T-helper 1 cell (primary cell): ENCODE measurements around the gene AHRR.
"Not testable (repeated sequence)": the region's sequence is repeated elsewhere in the genome, so short reads cannot be mapped to it uniquely, and the experiment has no call there.

Experiments used
- DNase-seq, 5 donors: peaks; one replicate each; pipeline ENCODE4 v3.0.0-alpha.2; 2012 to 2020

Gene AHRR

DNA sequence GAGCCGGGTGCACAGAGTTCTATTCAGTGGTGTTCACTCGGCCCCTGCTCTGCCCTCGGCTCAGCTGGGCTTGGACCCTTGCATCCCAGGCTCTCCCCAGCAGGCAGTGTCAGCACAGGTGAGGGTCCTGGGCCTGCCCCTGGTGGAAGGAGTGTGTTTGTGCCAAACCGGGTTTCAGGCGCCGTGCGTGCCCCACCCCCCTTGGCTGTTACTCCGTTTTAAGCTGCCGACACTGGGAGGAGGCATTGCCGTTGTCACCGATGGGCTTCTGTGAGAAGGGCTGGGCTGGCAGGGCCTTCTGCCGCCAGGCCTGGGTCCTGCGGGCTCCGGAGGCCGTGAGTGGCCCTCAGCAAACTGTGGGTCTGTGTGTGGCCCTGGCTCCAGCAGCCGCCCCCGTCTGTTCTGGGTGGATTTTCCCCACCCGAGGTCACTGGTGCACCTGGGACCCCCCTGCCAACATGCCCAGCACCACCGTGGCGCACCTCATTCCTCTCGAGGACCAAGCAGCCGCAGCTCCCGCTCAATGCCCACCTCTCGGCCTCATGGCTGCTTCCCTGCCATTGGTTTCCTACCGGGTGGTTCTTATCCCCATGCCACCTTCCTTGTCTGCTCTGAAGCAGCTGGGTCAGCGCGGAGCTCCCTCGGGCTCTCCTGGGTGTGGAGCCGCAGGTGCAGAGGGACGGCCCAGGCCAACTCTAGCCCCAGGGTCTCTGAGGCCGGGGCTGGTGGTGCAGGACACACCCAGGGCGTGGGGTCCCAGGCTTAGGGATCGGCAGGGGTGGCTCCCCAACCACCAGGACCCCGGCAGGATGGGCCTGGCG is 77.2 kb downstream of the AHRR start:
- DNase-seq: peak in 1 of 5 donors; percentile 32

DNA sequence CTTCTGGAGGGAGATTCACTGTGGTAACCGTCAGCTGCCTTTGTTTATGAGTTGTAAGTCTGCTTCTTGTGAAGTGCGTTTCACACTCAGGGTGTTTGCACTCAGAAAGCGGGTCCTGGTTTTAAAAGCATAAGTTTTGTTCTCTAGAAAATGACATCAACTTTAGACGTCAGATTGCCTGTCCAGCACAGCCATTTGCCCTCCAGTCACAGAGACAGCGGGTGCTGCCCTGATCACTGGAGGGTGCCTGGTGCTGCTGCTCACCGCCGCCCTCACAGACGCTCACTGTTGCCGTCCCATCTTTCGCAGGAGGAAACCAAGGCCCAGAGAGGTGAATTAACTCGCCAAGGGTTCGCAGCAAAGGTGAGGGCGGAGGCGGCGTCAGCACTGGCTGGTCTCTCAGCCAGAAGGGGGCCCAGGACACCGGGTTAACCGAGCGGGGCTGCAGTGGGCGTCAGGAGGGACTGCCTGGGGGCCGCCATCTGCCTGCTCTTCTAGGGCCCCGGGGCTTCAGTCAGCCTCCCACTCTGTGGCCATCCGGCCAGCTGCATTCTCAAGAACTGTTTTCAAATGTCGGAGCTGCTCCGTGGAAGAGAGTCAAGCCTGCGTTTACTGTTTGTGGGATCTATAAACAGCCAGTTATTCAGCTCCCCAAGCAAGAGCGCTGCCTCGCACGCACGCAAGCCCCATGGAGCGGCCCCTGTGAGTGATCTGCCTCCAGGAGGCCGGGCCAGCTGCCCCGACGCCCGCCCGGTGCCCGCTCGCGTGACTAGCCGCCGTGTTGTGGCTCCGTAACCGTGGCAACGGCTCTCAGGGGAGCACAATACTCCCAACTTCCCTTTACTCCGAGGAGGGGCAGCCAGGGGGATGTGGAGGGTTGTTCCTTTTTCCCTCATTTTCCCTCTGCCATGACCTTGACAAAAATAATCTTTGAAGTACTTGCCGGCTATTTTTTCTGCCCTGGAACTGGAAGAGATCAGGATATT is 78.1 kb downstream of the AHRR start:
- DNase-seq: peak in 1 of 5 donors; percentile 82

GRCh38 chr5:400282-401145 is 79.0 kb downstream of the AHRR start:
- DNase-seq: no peak

DNA sequence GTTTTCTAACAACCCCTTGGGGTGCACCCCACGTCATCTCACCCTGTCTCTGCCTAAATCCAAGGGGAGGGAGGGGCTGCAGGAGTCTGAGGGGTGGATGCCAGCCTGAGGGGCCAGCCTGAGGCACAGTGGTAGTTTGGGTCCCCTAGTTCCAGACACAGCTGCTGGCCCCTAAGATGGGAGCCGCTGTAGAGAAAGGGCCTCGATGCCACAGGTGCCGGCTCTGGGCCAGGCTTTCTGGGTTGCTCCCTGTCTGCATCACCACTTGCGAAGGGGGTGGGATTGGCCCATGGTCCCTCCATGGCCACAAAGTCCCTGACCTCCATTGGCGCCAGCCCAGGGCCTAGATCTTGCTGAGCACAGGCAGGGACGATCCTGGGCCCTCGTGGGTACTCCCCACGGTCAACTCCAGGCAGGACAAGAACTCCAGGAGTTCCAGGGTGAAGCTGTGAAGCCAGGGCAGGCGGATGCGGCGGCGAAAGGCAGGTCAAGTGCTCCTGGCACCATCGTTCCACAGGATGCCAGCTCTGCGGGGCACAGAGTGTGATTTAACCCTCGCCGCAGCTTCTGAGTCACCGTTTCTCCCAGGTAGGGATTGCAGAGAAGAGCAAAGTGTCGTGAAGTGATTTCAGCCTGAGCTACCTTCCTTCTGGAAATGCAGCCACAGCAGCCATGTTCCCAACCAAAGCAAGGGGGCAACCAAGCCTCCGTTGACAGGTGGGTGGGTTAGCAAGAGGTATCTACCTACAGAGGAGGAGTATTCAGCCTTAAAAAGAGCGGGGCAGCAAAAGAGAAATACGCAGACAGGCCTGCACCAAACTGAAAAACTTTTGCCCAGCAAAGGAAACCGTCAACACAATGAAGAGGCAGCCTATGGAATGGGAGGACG is 79.9 kb downstream of the AHRR start:
- no peak for DNase-seq

DNA sequence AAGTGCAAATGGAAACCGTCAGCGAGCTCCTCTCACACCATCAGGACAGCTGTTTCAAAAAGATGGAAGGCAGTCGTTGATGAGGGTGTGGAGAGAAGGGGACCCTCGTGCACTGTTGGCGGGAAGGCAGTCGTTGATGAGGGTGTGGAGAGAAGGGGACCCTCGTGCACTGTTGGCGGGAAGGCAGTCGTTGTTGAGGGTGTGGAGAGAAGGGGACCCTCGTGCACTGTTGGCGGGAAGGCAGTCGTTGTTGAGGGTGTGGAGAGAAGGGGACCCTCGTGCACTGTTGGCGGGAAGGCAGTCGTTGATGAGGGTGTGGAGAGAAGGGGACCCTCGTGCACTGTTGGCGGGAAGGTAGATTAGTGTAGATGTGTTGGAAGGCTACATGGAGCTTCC is 80.7 kb downstream of the AHRR start:
- not testable (repeated sequence) for DNase-seq

- DNase-seq: peak in 1 of 5 donors; percentile 44
These were observed 81.3 kb downstream of the AHRR start for GRCh38 chr5:402615-403359.

DNA sequence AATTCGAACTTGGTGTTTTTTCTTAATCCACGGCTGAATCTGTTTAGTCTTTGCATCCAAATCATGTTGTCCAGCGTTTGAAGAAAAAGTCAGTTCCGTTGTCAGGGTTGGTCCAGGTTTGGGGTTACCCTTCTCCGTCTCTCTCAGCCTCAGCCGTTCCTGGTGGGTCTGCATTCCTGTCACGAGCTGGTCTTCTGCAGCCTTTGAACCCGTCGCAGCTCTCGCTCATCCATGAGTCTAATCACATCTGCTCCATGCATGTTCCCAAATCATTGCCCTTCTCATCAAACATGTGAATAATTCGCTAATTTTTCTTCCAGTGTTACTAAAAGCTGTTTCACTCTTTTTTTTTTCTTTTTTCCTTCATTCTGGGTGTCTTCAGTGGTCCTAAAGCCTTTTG is 82.5 kb downstream of the AHRR start:
- DNase-seq: no peak

DNA sequence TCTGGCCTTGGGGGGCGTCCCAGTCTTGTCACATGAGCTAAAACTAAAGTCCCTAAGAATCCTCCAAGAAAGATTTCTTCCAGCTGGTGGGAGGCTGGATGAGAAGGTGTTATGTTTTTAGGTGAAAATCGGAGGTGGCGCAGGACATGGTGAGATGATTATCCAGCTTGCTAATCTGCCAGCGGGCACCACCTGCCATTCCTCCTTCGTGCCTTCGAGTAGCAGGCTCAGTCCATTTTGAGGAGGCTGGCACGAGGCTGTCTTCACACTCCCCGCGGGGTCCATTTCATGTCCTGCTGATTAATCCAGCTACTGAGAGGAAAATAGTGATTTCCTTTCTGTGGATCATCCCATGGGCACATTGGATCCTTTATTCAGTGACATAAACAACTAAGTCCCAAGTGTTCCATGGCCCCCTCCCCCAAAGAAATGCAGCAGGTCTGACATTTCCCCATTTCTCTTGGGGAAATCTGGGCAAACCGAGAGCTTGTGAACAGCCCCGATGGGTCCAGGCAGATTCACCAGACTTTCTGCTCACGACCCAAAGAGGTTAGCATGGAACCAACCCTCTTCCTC is 83.2 kb downstream of the AHRR start:
- DNase-seq: no peak

DNA sequence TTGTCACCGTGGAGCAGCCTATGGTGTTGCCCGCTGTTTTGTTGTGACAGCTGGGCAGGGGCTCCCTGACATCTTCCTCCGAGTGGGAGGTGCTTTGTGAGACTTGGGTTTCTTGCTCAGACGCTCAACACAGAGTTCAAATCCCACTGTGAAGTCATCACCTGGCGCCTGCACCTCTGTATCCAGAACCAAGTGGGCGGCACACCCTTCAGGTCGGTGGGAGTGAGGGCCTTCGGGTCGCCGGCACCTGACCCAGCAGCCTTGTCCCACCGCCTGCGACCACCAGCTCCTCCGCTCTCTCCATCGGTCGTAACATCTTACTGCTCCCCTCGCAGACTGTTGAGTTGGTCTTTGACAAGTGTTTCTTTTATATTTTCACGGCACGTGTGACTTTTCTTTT is 83.9 kb downstream of the AHRR start:
- no peak for DNase-seq

GRCh38 chr5:406041-406440 is 84.5 kb downstream of the AHRR start:
- DNase-seq: no peak

DNA sequence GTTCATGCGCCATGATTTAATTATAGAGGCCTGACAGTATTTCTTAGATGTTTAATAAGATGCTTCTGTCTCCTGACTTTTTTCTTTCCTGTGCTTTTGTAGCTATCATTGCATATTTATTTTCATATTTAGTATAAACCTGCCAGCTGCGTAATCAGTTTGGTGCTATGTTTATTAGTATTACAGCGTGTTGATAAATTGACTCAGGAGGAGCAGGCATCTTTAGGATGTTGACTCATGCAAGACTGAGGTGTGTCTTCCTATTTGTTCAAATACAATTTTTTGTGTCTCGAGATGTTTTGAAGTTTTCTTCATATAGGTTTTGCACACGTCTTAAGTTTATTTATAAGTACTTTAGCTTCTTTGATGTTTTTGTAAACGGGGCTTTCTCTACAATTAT is 85.5 kb downstream of the AHRR start:
- DNase-seq: no peak

DNA sequence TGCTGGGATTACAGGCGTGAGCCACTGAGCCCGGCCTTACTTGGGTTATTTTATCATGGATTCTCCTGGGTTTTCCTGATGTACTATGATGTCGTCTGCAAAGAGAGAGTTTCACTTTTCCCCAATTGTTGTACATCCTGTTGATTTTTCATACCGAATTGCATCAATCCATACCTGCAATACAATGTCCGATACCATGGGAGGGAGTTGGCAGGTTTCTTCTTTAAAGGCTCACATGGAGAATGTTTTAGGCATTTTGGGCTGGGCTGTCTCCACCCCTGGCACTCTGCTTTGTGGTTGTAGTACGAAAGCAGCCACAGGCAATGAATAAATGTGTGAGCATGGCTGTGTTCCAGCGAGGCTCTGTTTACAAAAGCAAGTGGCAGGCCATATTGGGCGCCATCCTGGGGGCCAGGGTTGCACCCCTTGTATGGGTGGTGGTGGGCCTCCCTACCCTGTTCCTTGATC is 86.3 kb downstream of the AHRR start:
- DNase-seq: no peak

DNA sequence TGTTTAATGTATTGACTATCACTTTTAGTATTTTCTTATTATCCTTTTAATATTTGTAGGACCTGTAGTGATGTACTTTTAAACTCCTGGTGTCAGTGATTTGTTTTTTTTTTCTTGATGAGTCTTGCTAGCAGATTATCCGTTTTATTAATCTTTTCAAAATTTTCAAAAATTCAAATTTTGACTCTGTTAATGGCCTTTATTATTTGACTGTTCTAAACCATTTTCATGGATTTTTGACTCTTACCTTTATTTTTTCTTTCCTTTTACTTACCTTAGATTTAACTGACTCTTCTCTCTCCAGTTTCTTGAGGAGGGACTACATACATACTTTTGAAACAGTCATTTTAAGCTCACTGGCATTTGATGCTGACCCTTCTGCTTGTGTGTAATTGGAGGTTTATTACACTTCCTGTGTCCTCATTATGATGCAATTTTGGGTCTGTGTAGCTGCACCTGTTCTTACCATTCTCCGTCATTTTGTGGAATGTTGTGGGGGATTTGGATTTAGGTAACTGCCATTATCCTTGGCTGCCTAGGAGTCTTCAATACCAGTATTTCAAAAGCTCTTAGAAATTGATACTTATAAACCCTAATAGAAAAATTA is 89.5 kb downstream of the AHRR start:
- DNase-seq: no peak

GRCh38 chr5:411728-412127 is 90.2 kb downstream of the AHRR start:
- no peak for DNase-seq

GRCh38 chr5:414991-415927 is 93.7 kb downstream of the AHRR start:
- DNase-seq: not testable (repeated sequence)

DNA sequence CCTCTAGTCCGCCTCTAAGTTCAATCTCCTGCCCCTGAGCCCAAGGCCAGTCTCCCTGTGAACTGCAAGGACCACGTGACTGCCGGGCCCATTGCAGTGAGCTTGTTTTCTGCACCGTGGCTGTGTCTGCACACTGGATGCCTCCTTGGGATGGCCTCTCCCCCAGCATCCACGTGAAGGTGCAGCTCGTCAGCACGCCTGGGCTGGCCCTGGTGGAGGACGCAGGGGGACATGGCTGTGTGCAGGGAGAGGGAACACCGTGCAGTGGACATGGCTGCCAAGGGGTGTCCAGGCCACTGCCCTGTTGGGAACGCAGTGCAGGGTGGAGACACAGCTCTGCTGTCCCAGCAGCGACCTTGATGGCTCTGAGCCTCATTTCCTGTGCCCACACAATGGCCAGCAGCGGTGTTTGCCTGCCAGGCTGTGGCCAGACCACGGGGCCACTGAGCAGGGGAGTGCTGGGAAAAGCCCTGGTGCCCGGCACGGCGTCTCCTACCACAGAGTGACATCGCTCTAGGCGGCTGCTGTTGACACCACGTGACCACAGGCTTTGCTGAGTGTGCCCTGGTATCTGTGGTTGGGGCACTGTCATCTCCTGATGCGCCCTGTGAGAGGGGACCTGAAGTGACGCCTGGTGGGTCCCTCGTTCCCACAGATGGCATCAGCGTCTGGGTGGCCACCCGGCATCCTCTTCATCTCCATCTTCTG is 94.6 kb downstream of the AHRR start:
- DNase-seq: no peak

DNA sequence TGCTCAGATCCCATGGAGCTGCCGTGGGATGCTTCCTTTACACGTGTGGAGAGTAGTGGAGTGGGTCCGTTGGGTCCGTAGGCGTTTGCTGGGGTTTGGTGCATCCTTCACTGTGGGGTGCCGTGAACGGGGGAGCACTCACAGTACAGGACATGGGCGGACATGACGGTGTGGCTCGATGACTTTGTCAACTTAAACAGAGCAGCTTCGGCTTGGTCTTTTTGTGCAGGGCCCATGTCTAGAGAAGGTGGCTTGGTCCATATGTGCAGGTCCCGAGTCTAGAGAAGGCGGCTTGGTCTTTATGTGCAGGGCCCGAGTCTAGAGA is 95.1 kb downstream of the AHRR start:
- DNase-seq: no peak
